Measurements from ENCODE around the gene SLC9A7. TPM values are rescaled to one million over a fixed set of nuclear protein-coding genes. Genes with fewer than 3 reads are reported as not detected.

Gene SLC9A7
- polyA plus RNA-seq, 2 of the 4 experiments (the other 2 are of a cell fraction): 9.8 to 21.1 TPM

GRCh38 chrX:46759645-46759974 lies 692 bp upstream of the SLC9A7 start:
- Histone ChIP-seq H3K9me3 (peaks cover 7% of the 10 kb centered on the region; the same call in 1 of the 3 replicates), H3K27ac (peak overlapping the region; percentile 87 to 93), H3K4me2 (peak overlapping the region; percentile 93), H3K4me3 (peak overlapping the region; percentile 89), H3K4me1 (peaks cover 23% of the 10 kb centered on the region)
- ChIA-PET CTCF (interaction anchor here (0.7 to 7.1 kb wide), 11 partner anchors 9 to 335 kb away, joined by 3 to 183 read pairs (median 4); partner anchors contain the start of gene RP2), POLR2A (interaction anchor here (0.7 to 1.4 kb wide), 2 partner anchors 33 to 37 kb away, joined by 3 to 4 read pairs; no protein-coding TSS in a partner anchor)
- WGBS (ENCODE audit: missing lambda C conversion rate): 36% methylated on average over 3 of the region's 4 CpGs
- TF ChIP-seq POLR2A (IDR thresholded peaks at IDR 0.05; ENCODE audit: low read length) (no peak), NFE2L2 (conservative IDR thresholded peaks at IDR 0.05; ENCODE audit: low read length) (no peak), RAD21 (conservative IDR thresholded peaks at IDR 0.05 in 1 of 2, IDR thresholded peaks at IDR 0.05 in 1 of 2) (0 out of 5 replicates have a peak, but pooled peaks of 1 of the 2 experiments have one; percentile 6), GATA3 (IDR thresholded peaks at IDR 0.05; ENCODE audit: borderline replicate concordance) (no peak)
- FAIRE-seq (no peak), ATAC-seq (peak; percentile 22 to 63; a peak in 5 of 6 replicates), DNase-seq (ENCODE audit: low read depth in 1 of 2, low spot score in 1 of 2) (no peak)

- TF ChIP-seq REST (IDR thresholded peaks at IDR 0.05) (no peak), TFCP2L1 (CRISPR knock-in tag; IDR thresholded peaks at IDR 0.05) (no peak), KDM5A (IDR thresholded peaks at IDR 0.05) (no peak), FOSL2 (IDR thresholded peaks at IDR 0.05) (no peak), FOSL2 (CRISPR knock-in tag; IDR thresholded peaks at IDR 0.05) (no peak), ELK1 (IDR thresholded peaks at IDR 0.05; ENCODE audit: low read depth, low read length) (no peak)
- Histone ChIP-seq H3K4me3 (peak overlapping the region; percentile 89), H3K4me2 (peak overlapping the region; percentile 93), H3K9me3 (peaks cover 7% of the 10 kb centered on the region; the same call in 1 of the 3 replicates), H3K27ac (peak overlapping the region; percentile 87 to 93), H3K4me1 (peaks cover 23% of the 10 kb centered on the region)
- 7% methylated on average over 15 of the region's 47 CpGs for WGBS (ENCODE audit: missing lambda C conversion rate)
- POLR2A ChIA-PET: interaction anchor here (0.7 to 0.9 kb wide), 3 partner anchors 12 to 38 kb away, joined by 3 to 7 read pairs (median 6); no protein-coding TSS in a partner anchor
- CTCF ChIA-PET: interaction anchor here (0.6 to 7.1 kb wide), 31 partner anchors 8 to 341 kb away, joined by 3 to 183 read pairs (median 3); partner anchors contain the start of gene RP2
- DNase-seq (ENCODE audit: low read depth in 1 of 2, low spot score in 1 of 2) (peak in 1 of 2 experiments; percentile 35), FAIRE-seq (no peak), ATAC-seq (peak; percentile 62 to 76)
Observed at GRCh38 chrX:46758163-46758955, 559 bp downstream of the SLC9A7 start.

GRCh38 chrX:46757593-46757992 lies 1.3 kb downstream of the SLC9A7 start:
- Histone ChIP-seq H3K9me3 (peaks cover under 1% of the 10 kb centered on the region; the same call in 1 of the 3 replicates), H3K27ac (peak overlapping the region; percentile 87 to 93; a peak in 5 of 6 replicates), H3K4me1 (peaks cover 23% of the 10 kb centered on the region), H3K4me2 (peak overlapping the region; percentile 93), H3K4me3 (peak overlapping the region; percentile 89)
- CTCF ChIA-PET: interaction anchor here (0.6 to 7.1 kb wide), 12 partner anchors 12 to 297 kb away, joined by 3 to 183 read pairs (median 4); partner anchors contain the start of gene RP2
- 55% methylated on average over 8 of the region's 8 CpGs for WGBS (ENCODE audit: missing lambda C conversion rate)
- no peak for ATAC-seq
- no peak for DNase-seq (ENCODE audit: low read depth in 1 of 2, low spot score in 1 of 2)
- FAIRE-seq: no peak
- POLR2A ChIA-PET: no interaction called here
- TF ChIP-seq PHF8 (IDR thresholded peaks at IDR 0.05; ENCODE audit: borderline replicate concordance, low read depth) (no peak), ZC3H11A (IDR thresholded peaks at IDR 0.05) (no peak), PBX3 (IDR thresholded peaks at IDR 0.05) (no peak), BHLHE40 (IDR thresholded peaks at IDR 0.05; ENCODE audit: low read depth, low read length) (no peak), FOXS1 (CRISPR knock-in tag; IDR thresholded peaks at IDR 0.05) (no peak), GATA3 (IDR thresholded peaks at IDR 0.05; ENCODE audit: borderline replicate concordance) (no peak), KDM5A (IDR thresholded peaks at IDR 0.05) (no peak), REST (IDR thresholded peaks at IDR 0.05) (no peak), HES2 (IDR thresholded peaks at IDR 0.05) (no peak), FOSB (CRISPR knock-in tag; IDR thresholded peaks at IDR 0.05) (no peak), RNF2 (IDR thresholded peaks at IDR 0.05; ENCODE audit: borderline replicate concordance, low read depth) (no peak), EHF (CRISPR knock-in tag; IDR thresholded peaks at IDR 0.05) (no peak), RFX5 (IDR thresholded peaks at IDR 0.05) (no peak), ZSCAN20 (CRISPR knock-in tag; IDR thresholded peaks at IDR 0.05) (no peak), POLR2AphosphoS2 (conservative IDR thresholded peaks at IDR 0.05; ENCODE audit: low read length) (no peak)
